Measurements from ENCODE around the gene LOXL1.

DNA sequence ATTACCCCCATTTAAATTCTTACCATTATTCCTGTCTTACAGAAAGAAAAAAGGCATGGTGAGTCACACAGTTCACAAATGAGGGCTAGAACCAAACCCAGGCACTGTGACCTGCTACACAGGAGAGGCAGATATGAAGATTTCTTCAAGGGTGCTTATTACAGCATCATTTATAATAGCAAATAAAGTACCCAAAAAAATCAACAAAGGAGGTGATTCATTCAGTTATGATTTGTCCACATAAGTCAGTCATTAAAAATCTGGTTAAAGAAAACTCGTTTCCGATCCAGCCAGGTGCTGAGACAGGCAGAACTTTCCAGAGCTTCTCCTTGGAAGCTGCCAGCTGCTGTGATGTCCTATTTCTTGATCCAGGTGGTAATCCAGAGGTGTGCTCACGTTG, 7.5 kb upstream of the LOXL1 start:
- TF ChIP-seq, protein P1, sequence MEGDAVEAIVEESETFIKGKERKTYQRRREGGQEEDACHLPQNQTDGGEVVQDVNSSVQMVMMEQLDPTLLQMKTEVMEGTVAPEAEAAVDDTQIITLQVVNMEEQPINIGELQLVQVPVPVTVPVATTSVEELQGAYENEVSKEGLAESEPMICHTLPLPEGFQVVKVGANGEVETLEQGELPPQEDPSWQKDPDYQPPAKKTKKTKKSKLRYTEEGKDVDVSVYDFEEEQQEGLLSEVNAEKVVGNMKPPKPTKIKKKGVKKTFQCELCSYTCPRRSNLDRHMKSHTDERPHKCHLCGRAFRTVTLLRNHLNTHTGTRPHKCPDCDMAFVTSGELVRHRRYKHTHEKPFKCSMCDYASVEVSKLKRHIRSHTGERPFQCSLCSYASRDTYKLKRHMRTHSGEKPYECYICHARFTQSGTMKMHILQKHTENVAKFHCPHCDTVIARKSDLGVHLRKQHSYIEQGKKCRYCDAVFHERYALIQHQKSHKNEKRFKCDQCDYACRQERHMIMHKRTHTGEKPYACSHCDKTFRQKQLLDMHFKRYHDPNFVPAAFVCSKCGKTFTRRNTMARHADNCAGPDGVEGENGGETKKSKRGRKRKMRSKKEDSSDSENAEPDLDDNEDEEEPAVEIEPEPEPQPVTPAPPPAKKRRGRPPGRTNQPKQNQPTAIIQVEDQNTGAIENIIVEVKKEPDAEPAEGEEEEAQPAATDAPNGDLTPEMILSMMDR (IDR thresholded peaks at IDR 0.05), result no peak
- no peak for TF ChIP-seq POLR2A (IDR thresholded peaks at IDR 0.05)

Measured in Peyer's patch (tissue), 4 donors.